Smooth muscle cell (in vitro differentiated cells): ENCODE measurements around the gene AGBL1. TPM values are rescaled to one million over a fixed set of nuclear protein-coding genes. Genes with fewer than 3 reads are reported as not detected.
"Not testable (repeated sequence)": the region's sequence is repeated elsewhere in the genome, so short reads cannot be mapped to it uniquely, and the experiment has no call there.

ENCODE experiments used
- DNase-seq: peaks from one replicate; lab custom pipeline; 2025; ENCODE audit not compliant: unreplicated experiment; lab: John Stamatoyannopoulos, UW
- H2AFZ ChIP-seq: fragments of 200-600 bp; sonication (generic); 2 replicates; pipeline ENCODE4 v1.6.0; 2016; ENCODE audit warnings: antibody characterized with exemption, low read depth, mild to moderate bottlenecking
- H3F3A ChIP-seq: fragments of 200-600 bp; sonication (generic); 2 replicates; pipeline ENCODE4 v1.6.0; 2017; ENCODE audit warnings: antibody characterized with exemption, low read depth
- H3K27ac ChIP-seq: fragments of 200-600 bp; sonication (generic); 2 replicates; pipeline ENCODE4 v1.5.1; 2016; ENCODE audit warnings: low read depth, mild to moderate bottlenecking
- H3K27me3 ChIP-seq: fragments of 200-600 bp; sonication (generic); 2 replicates; pipeline ENCODE4 v1.6.1; 2016; ENCODE audit warnings: low read depth, mild to moderate bottlenecking
- H3K36me3 ChIP-seq: fragments of 200-600 bp; sonication (generic); 2 replicates; pipeline ENCODE4 v1.5.1; 2016; ENCODE audit warnings: low read depth
- H3K4me1 ChIP-seq: fragments of 200-600 bp; sonication (generic); 2 replicates; pipeline ENCODE4 v1.5.1; 2016; ENCODE audit warnings: low read depth
- H3K4me2 ChIP-seq: fragments of 200-600 bp; sonication (generic); 2 replicates; pipeline ENCODE4 v1.6.0; 2016; ENCODE audit warnings: mild to moderate bottlenecking
- H3K4me3 ChIP-seq: fragments of 200-600 bp; sonication (generic); 2 replicates; pipeline ENCODE4 v1.5.1; 2016; ENCODE audit warnings: mild to moderate bottlenecking
- H3K79me2 ChIP-seq: fragments of 200-600 bp; sonication (generic); 2 replicates; pipeline ENCODE4 v1.6.0; 2016; ENCODE audit warnings: low read depth, mild to moderate bottlenecking
- H3K9ac ChIP-seq: fragments of 200-600 bp; sonication (generic); 2 replicates; pipeline ENCODE4 v1.6.0; 2016; ENCODE audit warnings: low read depth
- H3K9me3 ChIP-seq: fragments of 200-600 bp; sonication (generic); replicated peaks from 2 replicates; pipeline ENCODE4 v1.5.1; 2016; ENCODE audit warnings: low read depth
- H4K20me1 ChIP-seq: fragments of 200-600 bp; sonication (generic); 2 replicates; pipeline ENCODE4 v1.6.0; 2016; ENCODE audit warnings: low read depth
- CTCF ChIP-seq: fragments of 200-600 bp; sonication (generic); IDR thresholded peaks from 2 replicates; pipeline ENCODE4 v1.5.1; 2017; ENCODE audit warnings: borderline replicate concordance, mild to moderate bottlenecking, antibody characterized with exemption; ENCODE audit not compliant: insufficient read depth, poor library complexity, severe bottlenecking
- WGBS: methylation state at CpG from one replicate; pipeline ENCODE4 v1.1.7; 2016; ENCODE audit warnings: low lambda C conversion rate; 5-methylcytosine and 5-hydroxymethylcytosine counted together
- polyA plus RNA-seq: library from polyadenylated mRNA; unstranded; fragments of >200 nt; fragmentation: Nextera tagmentation; extraction: Ambion mirVana; gene quantifications from 2 replicates; pipeline ENCODE4 v1.2.1, GENCODE V29; 2016
- total RNA-seq: library from RNA; depleted of rRNA; stranded (reverse); fragments of >200 nt; gene quantifications from 2 replicates; pipeline ENCODE4 v1.2.3, GENCODE V29; 2014

The AGBL1 gene
- total and polyA plus RNA-seq, 2 experiments from 2014 or later, result not detected

GRCh38 chr15:86444527-86444926 is 364.9 kb downstream of the AGBL1 start:
- H3K36me3 ChIP-seq, result no peaks in the 10 kb centered on the region
- H3K9me3 ChIP-seq, result no peaks in the 10 kb centered on the region
- DNase-seq, result no peak
- no peak overlapping the region for H3K4me3 ChIP-seq
- H3K9ac ChIP-seq, result no peak overlapping the region
- H3K79me2 ChIP-seq, result no peaks in the 10 kb centered on the region
- H4K20me1 ChIP-seq, result no peaks in the 10 kb centered on the region
- no peak overlapping the region for H3K4me2 ChIP-seq
- H3K27ac ChIP-seq, result no peak overlapping the region
- WGBS, result 37% methylated on average over 2 of the region's 2 CpGs
- H3K4me1 ChIP-seq, result no peaks in the 10 kb centered on the region
- peaks cover 14% of the 10 kb centered on the region for H3K27me3 ChIP-seq
- no peak for TF ChIP-seq CTCF
- no peak overlapping the region for H2AFZ ChIP-seq
- H3F3A ChIP-seq, result no peaks in the 10 kb centered on the region

GRCh38 chr15:86445579-86446252 is 366.0 kb downstream of the AGBL1 start:
- H3K27me3 ChIP-seq, result peaks cover 14% of the 10 kb centered on the region
- H3F3A ChIP-seq, result no peaks in the 10 kb centered on the region
- H3K36me3 ChIP-seq, result no peaks in the 10 kb centered on the region
- no peak overlapping the region for H3K9ac ChIP-seq
- H4K20me1 ChIP-seq, result no peaks in the 10 kb centered on the region
- no peak overlapping the region for H3K27ac ChIP-seq
- H3K4me1 ChIP-seq, result no peaks in the 10 kb centered on the region
- WGBS, result 71% methylated on average over 6 of the region's 6 CpGs
- no peak overlapping the region for H3K4me2 ChIP-seq
- H2AFZ ChIP-seq, result no peak overlapping the region
- no peak overlapping the region for H3K4me3 ChIP-seq
- no peak for TF ChIP-seq CTCF
- no peaks in the 10 kb centered on the region for H3K79me2 ChIP-seq
- H3K9me3 ChIP-seq, result no peaks in the 10 kb centered on the region
- no peak for DNase-seq

GRCh38 chr15:86446253-86446640 is 366.6 kb downstream of the AGBL1 start:
- H2AFZ ChIP-seq, result no peak overlapping the region
- DNase-seq, result no peak
- H3K4me1 ChIP-seq, result no peaks in the 10 kb centered on the region
- H3K9ac ChIP-seq, result no peak overlapping the region
- H3K27me3 ChIP-seq, result peaks cover 14% of the 10 kb centered on the region
- H3K79me2 ChIP-seq, result no peaks in the 10 kb centered on the region
- H3K4me2 ChIP-seq, result no peak overlapping the region
- H3K9me3 ChIP-seq, result no peaks in the 10 kb centered on the region
- no peak for TF ChIP-seq CTCF
- H3F3A ChIP-seq, result no peaks in the 10 kb centered on the region
- no peak overlapping the region for H3K27ac ChIP-seq
- no peaks in the 10 kb centered on the region for H3K36me3 ChIP-seq
- no peak overlapping the region for H3K4me3 ChIP-seq
- H4K20me1 ChIP-seq, result no peaks in the 10 kb centered on the region
- WGBS, result 84% methylated on average over 2 of the region's 2 CpGs

- H3K4me1 ChIP-seq, H3K27me3 ChIP-seq, H4K20me1 ChIP-seq, H3F3A ChIP-seq, H3K9me3 ChIP-seq, H3K4me2 ChIP-seq, H3K36me3 ChIP-seq, H3K27ac ChIP-seq, DNase-seq, H3K4me3 ChIP-seq, H3K9ac ChIP-seq, H2AFZ ChIP-seq, H3K79me2 ChIP-seq: not testable (repeated sequence)
- 92% methylated on average over 8 of the region's 8 CpGs for WGBS
Measured at GRCh38 chr15:86465470-86466039, 385.9 kb downstream of the AGBL1 start.
